IPS-NIHi11 (cell line): ENCODE measurements around the gene SECISBP2.

Experiments
- DNase-seq: peaks from one replicate; pipeline ENCODE4 v3.0.0; 2012; ENCODE audit warnings: mixed read lengths, low spot score

The SECISBP2 gene

GRCh38 chr9:89408628-89409101, 90.4 kb downstream of the SECISBP2 start:
- no peak for DNase-seq
